Lower leg skin (tissue), 4 donors: ENCODE measurements around the gene ATOH8. TPM values are rescaled to one million over a fixed set of nuclear protein-coding genes. Genes with fewer than 3 reads are reported as not detected.

Experiments
- DNase-seq, 2 donors: peaks; one replicate each; pipeline ENCODE4 v3.0.0-alpha.2; 2019; ENCODE audit warnings: low spot score in 2 of 2
- H3K4me3 ChIP-seq: fragments of 200-600 bp; sonication (generic); 2 replicates; pipeline ENCODE4 v1.5.1; 2017; ENCODE audit warnings: mild to moderate bottlenecking, low read depth; ENCODE audit not compliant: poor library complexity, severe bottlenecking
- POLR2A ChIP-seq, 2 donors: fragments of 450-650 bp; IDR thresholded peaks; one replicate each; pipeline ENCODE4 v1.6.1; 2016 to 2017; ENCODE audit warnings: antibody characterized with exemption in 2 of 2, mild to moderate bottlenecking in 1 of 2, moderate library complexity in 1 of 2
- WGBS, 2 donors: methylation state at CpG; one replicate each; pipeline ENCODE4 v1.1.5; 2018; 5-methylcytosine and 5-hydroxymethylcytosine counted together
- intact Hi-C: fragments of 100-400 bp; cut with DNase I; formaldehyde crosslinking; loops from one replicate; pipeline ENCODE4 v1.15.0; 2023; ENCODE audit warnings: low total_unique reads
- total RNA-seq, 4 donors: library from RNA; depleted of rRNA; stranded (reverse); fragments of >200 nt; gene quantifications; one replicate each; pipeline ENCODE4 v1.1.0, GENCODE V29; 2016
- TF ChIP-seq, protein P1 (sequence below), 3 donors: fragments of 450-650 bp; IDR thresholded peaks; one replicate each; pipeline ENCODE4 v1.5.1; 2016; ENCODE audit warnings: antibody characterized with exemption in 3 of 3, mild to moderate bottlenecking in 3 of 3, moderate library complexity in 2 of 3

ATOH8 gene
- total RNA-seq, 4 donors from 2014 or later = 27.3 to 79.8 (median 33.7) TPM

DNA sequence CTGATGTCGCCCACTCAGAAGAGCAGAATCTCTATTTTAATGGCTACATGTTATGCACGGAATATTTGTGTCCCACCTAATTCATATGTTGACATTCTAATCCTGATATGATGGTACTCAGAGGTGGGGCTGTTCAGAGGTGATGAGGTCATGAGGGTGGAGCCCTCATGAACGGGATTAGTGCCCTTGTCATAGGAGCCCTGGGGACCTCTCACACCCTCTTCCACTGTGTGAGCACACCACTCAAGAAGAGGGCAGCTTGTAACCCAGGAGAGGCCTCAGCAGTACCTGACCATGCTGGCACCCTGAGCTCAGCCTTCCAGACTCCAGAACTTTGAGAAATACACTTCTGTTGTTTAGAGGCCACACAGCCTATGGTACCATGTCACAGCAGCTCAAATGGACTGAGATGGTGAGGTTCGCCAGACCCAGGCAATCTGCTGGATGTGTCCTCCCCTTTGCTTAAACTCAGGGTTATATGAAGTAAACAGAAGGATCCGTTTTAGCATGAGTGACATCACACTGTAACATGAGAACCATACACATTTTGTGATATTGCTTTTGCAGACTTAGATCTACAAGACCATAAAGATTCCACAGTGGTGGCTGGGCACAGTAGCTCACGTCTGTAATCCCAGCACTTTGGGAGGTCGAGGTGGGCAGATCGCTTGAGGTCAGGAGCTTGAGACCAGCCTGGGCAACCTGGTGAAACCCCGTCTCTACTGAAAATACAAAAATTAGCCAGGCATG is 48.7 kb downstream of the ATOH8 start:
- intact Hi-C loops = no loop called here
- 79 to 88% methylated on average over 9 of the region's 9 CpGs for WGBS, 2 donors
- TF ChIP-seq, protein P1, sequence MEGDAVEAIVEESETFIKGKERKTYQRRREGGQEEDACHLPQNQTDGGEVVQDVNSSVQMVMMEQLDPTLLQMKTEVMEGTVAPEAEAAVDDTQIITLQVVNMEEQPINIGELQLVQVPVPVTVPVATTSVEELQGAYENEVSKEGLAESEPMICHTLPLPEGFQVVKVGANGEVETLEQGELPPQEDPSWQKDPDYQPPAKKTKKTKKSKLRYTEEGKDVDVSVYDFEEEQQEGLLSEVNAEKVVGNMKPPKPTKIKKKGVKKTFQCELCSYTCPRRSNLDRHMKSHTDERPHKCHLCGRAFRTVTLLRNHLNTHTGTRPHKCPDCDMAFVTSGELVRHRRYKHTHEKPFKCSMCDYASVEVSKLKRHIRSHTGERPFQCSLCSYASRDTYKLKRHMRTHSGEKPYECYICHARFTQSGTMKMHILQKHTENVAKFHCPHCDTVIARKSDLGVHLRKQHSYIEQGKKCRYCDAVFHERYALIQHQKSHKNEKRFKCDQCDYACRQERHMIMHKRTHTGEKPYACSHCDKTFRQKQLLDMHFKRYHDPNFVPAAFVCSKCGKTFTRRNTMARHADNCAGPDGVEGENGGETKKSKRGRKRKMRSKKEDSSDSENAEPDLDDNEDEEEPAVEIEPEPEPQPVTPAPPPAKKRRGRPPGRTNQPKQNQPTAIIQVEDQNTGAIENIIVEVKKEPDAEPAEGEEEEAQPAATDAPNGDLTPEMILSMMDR (IDR thresholded peaks at IDR 0.05) = no peak
- TF ChIP-seq POLR2A (IDR thresholded peaks at IDR 0.05) = no peak
- no peak overlapping the region for H3K4me3 ChIP-seq
- DNase-seq = peak in 1 of 2 donors; percentile 45

DNA sequence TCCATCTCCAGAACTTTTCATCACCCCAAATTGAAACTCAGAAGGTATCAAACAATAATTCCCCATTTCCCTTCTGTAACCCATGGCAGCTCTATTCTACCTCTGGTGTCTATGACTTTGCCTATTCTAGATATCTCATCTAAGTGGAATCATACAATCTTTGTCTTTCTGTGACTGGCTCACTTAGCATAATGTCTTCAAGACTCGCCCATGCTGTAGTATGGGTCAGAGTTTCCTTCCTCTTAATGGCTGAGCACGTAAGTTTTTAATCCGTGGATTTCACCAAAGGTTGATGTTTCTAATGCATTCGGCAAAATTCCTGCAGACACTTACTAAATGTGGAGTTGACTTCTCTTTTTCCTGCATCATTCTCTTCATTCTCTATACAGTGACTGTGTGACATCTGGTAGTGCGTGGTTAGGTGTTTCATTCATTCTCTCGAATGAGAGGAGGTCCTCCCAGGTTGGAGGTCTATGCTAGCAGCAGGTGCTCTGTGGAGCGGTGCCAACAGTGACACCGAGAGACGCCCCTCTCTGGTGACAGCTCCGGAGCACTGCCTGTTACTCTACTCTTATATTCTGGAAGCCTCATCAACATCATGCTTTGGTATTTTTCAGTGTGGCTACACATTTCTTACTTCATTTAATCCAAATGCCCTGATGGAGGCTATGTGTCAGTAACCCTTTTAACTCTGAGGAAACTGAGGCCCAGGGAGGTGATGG is 50.1 kb downstream of the ATOH8 start:
- TF ChIP-seq, protein P1 (IDR thresholded peaks at IDR 0.05) = no peak
- TF ChIP-seq POLR2A (IDR thresholded peaks at IDR 0.05) = no peak
- 79 to 83% methylated on average over 10 of the region's 10 CpGs for WGBS, 2 donors
- peak in 1 of 2 donors; percentile 58 for DNase-seq
- intact Hi-C loops = no loop called here
- no peak overlapping the region for H3K4me3 ChIP-seq

DNA sequence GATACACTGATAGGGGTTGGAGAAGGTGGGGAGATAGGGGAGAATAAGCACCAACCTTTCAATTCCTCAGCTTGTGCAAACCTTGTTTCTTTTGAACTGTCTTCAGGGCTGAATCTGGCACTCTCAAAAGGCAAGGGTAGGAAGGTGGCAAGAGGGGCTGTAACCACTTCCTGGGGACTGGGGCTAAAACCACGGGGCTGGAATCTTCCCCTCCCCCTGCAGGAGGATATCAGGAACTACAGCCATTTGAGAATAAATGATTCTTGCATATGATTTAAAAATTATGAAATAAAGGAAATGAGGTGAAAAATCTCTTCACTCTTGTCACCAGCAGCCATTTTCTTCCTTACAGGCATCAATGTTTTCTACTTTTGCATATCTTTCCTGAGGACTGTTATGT is 50.8 kb downstream of the ATOH8 start:
- H3K4me3 ChIP-seq = no peak overlapping the region
- intact Hi-C loops = no loop called here
- WGBS, 2 donors = 0 to 3% methylated on average over 1 of the region's 1 CpG
- peak in 1 of 2 donors; percentile 66 for DNase-seq
- TF ChIP-seq, protein P1 (IDR thresholded peaks at IDR 0.05) = no peak
- no peak for TF ChIP-seq POLR2A (IDR thresholded peaks at IDR 0.05)

GRCh38 chr2:85806358-85807118 is 52.7 kb downstream of the ATOH8 start:
- TF ChIP-seq, protein P1 (IDR thresholded peaks at IDR 0.05) = no peak
- TF ChIP-seq POLR2A (IDR thresholded peaks at IDR 0.05) = no peak
- 94 to 98% methylated on average over 4 of the region's 4 CpGs for WGBS, 2 donors
- intact Hi-C loops = no loop called here
- DNase-seq = peak in 1 of 2 donors; percentile 67
- H3K4me3 ChIP-seq = no peak overlapping the region

DNA sequence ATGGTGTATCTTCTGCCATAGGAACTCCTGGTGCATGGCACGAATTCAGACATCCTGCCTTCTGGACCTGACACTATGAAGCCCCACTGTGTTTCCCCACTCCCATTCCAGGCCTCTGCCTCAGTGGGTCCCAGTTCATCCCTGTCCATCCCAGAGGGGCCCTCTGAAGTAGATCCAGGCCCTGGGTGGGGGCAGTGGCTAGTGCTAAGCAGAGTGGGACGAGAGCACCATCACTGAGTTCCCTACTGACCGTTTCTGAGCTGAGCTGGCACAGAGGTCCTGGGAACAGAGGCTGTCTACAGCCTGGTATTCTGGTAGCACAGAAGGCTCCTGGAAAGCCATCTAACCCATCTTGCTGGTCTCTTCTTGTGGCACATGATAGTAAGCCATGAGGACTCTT is 54.0 kb downstream of the ATOH8 start:
- no peak overlapping the region for H3K4me3 ChIP-seq
- DNase-seq = peak in 1 of 2 donors; percentile 74
- TF ChIP-seq, protein P1 (IDR thresholded peaks at IDR 0.05) = no peak
- no peak for TF ChIP-seq POLR2A (IDR thresholded peaks at IDR 0.05)
- intact Hi-C loops = no loop called here
- WGBS, 2 donors = 88 to 100% methylated on average over 3 of the region's 3 CpGs
